Measurements from ENCODE around the gene ZNF614.
"Not testable (repeated sequence)": the region's sequence is repeated elsewhere in the genome, so short reads cannot be mapped to it uniquely, and the experiment has no call there.

The ZNF614 gene

GRCh38 chr19:52048555-52049501 lies 20.6 kb upstream of the ZNF614 start, which contains the start of gene ZNF432:
Gene ZNF432 (minus strand): TSS chr19:52048838. CDS start chr19:52046868, 1,970 bp downstream.
- TF ChIP-seq, protein P1, sequence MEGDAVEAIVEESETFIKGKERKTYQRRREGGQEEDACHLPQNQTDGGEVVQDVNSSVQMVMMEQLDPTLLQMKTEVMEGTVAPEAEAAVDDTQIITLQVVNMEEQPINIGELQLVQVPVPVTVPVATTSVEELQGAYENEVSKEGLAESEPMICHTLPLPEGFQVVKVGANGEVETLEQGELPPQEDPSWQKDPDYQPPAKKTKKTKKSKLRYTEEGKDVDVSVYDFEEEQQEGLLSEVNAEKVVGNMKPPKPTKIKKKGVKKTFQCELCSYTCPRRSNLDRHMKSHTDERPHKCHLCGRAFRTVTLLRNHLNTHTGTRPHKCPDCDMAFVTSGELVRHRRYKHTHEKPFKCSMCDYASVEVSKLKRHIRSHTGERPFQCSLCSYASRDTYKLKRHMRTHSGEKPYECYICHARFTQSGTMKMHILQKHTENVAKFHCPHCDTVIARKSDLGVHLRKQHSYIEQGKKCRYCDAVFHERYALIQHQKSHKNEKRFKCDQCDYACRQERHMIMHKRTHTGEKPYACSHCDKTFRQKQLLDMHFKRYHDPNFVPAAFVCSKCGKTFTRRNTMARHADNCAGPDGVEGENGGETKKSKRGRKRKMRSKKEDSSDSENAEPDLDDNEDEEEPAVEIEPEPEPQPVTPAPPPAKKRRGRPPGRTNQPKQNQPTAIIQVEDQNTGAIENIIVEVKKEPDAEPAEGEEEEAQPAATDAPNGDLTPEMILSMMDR (IDR thresholded peaks at IDR 0.05; ENCODE audit: low read depth, low read length, missing control alignments), result no peak
- peak; percentile 63 for DNase-seq (ENCODE audit: extremely low read depth, low read depth)
- H3K4me3 ChIP-seq (replicated peaks; ENCODE audit: low read depth, low read length), result peak within 1 kb of the TSS; percentile 51

GRCh38 chr19:52039169-52039568 lies 11.0 kb upstream of the ZNF614 start:
- TF ChIP-seq, protein P1 (IDR thresholded peaks at IDR 0.05; ENCODE audit: low read depth, low read length, missing control alignments), result no peak
- no peak for DNase-seq (ENCODE audit: extremely low read depth, low read depth)
- no peak overlapping the region for H3K4me3 ChIP-seq (replicated peaks; ENCODE audit: low read depth, low read length)

- TF ChIP-seq, protein P1 (IDR thresholded peaks at IDR 0.05; ENCODE audit: low read depth, low read length, missing control alignments), result no peak
- no peak overlapping the region for H3K4me3 ChIP-seq (replicated peaks; ENCODE audit: low read depth, low read length)
- DNase-seq (ENCODE audit: extremely low read depth, low read depth), result no peak
These were observed 6.0 kb upstream of the ZNF614 start for GRCh38 chr19:52034051-52034728.

GRCh38 chr19:52028780-52029123 lies 573 bp upstream of the ZNF614 start:
- DNase-seq (ENCODE audit: extremely low read depth, low read depth), result no peak
- peak overlapping the region; percentile 94 for H3K4me3 ChIP-seq (replicated peaks; ENCODE audit: low read depth, low read length)
- TF ChIP-seq, protein P1 (IDR thresholded peaks at IDR 0.05; ENCODE audit: low read depth, low read length, missing control alignments), result no peak

DNA sequence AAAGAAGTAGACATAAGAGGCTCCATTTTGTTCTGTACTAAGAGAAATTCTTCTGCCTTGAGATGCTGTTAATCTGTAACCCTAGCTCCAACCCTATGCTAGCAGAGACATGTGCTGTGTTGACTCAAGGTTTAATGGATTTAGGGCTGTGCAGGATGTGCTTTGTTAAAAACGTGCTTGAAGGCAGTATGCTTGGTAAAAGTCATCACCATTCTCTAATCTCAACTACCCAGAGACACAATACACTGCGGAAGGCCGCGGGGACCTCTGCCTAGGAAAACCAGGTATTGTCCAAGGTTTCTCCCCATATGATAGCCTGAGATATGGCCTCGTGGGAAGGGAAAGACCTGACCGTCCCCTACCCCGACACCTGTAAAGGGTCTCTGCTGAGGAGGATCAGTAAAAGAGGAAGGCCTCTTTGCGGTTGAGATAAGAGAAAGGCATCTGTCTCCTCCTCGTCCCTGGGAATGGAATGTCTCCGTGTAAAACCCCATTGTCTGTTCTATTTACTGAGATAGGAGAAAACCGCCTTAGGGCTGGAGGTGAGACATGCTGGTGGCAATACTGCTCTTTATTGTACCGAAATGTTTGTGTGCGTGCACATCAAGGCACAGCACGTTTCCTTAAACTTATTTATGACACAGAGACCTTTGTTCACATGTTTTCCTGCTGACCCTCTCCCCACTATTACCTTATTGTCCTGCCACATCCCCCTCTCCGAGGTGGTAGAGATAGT lies 1.8 kb downstream of the ZNF614 start:
- H3K4me3 ChIP-seq (replicated peaks; ENCODE audit: low read depth, low read length), result not testable (repeated sequence)

DNA sequence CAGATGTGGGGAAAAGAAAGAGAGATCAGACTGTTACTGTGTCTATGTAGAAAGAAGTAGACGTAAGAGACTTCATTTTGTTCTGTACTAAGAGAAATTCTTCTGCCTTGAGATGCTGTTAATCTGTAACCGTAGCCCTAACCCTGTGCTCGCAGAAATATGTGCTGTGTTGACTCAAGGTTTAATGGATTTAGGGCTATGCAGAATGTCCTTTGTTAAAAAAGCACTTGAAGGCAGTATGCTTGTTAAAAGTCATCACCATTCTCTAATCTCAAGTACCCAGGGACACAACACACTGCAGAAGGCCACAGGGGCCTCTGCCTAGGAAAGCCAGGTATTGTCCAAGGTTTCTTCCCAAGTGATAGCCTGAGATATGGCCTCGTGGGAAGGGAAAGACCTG lies 3.7 kb downstream of the ZNF614 start:
- H3K4me3 ChIP-seq (replicated peaks; ENCODE audit: low read depth, low read length); DNase-seq (ENCODE audit: extremely low read depth, low read depth): not testable (repeated sequence)

More for the DNA sequence above, 1.8 kb downstream of the ZNF614 start:
- DNase-seq (ENCODE audit: extremely low read depth, low read depth), result not testable (repeated sequence)

- TF ChIP-seq, protein P1 (IDR thresholded peaks at IDR 0.05; ENCODE audit: low read depth, low read length, missing control alignments), result no peak
- DNase-seq (ENCODE audit: extremely low read depth, low read depth), result no peak
- no peak overlapping the region for H3K4me3 ChIP-seq (replicated peaks; ENCODE audit: low read depth, low read length)
These were observed 6.0 kb downstream of the ZNF614 start for GRCh38 chr19:52022193-52022592.

Data from HFF-Myc (cell line).